ENCODE data around the gene SCN1B.

SCN1B gene

DNA sequence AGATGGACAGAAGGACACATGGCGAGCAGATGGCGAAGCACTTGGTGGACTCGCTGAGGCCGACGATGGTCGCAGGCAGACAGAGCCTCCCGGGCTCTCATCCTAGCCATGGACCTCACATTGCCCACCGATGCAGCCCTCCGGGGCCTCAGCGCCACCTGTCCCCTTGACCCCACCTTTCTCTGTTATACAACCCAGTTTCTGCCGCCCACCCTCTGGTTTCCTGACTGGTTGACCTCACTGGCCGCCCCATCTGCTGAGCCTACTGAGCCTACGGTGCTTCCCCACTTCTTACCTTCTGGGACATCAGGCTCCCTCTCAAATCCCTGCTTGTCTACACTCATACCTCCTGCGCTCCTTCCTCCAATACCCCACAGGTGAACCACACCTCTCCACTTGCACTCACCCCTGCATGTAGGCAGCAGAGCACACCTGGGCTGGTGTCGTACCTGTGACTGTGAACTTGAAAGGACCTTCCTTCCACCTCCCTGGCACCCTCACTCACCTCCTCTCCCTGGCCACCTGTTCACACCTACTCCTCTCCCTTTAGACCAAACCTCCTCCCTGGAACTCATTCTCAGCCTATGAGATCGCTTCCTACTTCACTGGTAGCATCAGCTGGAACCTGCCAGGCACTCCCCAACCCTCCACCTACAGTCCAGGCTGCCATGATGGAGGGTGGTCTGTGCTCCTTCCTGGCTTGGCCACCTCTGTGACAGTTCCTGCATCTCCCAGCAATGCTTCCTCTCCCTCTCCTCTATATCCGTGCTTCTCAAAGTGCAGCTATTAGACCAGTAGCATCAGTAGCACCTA lies 47.3 kb downstream of the SCN1B start:
- DNase-seq = no peak

GRCh38 chr19:35079826-35080225 lies 49.6 kb downstream of the SCN1B start:
- no peak for DNase-seq

DNA sequence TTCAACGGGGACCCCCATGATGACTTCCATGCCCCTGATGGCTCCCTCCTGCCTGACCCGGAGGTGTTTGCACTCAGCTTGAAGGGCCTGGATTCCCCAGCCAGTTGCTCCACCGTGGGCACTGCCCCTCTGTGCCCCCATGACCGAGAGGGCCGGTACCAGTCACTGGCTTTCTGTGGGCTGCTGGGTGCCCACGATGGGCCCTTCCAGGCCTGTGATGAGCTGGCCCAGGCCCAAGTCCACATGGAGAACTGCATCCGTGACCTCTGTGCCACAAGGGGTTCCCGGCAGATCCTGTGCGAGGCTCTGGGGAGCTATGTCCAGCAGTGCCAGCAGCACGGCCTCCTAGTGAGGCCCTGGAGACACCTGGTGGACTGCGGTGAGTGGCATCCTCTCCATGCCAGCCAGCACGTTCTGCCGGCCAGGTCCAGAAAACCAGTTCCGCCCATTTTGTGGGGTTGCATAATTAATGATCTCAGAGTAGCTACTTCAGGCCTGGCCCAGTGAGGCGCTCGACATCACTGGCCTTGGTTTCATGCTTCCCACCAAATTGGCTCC lies 50.4 kb downstream of the SCN1B start:
- DNase-seq = no peak

DNA sequence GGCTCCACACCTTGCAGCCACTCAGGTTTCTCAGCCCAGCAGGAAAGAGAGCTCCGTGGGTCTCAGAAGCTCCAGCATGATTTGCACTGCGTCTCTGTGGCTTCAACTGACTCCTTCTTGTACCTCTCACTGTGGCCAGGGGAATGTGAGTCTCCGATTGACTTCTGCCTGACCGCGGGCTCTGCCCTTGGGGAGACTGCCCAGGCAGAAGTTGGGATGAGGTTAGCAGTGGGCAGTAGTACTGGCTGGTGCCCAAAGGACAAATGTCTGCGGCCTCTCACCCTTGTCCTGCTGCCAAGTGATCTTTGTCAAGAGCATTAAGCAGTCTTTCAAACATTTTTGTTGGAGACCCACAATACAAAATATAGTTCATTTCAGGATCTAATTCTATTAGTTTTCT lies 50.9 kb downstream of the SCN1B start:
- DNase-seq = no peak

DNA sequence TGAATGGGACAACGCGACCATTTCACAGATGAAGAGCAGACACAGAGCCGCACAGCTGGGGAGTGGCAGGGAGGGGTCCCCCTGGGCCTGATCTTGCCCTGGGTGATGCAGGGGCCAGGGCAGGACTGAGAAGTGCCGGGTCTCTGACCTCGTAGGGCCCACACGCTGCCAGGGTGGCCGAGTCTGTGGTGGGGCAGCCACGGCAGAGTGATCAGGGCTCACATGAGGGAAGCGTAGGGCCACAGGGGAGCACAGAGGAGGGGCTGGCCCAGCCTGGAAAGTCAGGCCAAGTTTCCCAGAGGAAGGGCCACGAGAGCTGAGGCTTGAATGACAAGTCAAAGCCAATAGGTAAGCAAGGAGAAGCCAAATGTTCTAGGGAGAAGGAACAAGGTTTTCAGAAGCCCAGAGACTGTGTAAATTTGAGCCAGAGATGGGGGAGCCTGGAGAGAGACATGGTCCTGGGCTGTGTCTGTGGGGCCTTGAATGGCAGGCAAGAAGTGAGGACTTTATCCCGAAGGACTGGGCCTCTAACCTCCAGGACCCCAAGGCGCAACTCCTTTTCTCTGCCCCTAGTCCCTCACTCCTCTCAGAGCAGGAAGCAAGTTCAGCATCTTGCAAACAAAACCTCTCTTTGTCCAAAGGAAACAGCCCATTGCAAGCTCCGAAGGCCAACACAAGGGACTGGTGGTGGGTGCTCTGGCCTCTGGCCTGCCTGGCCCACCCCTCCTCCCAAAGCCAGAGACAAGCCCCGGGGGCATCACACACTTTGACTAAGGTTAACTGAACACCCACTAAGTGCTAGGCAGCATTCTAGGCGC lies 53.6 kb downstream of the SCN1B start:
- DNase-seq = no peak

GRCh38 chr19:35084509-35084762 lies 54.2 kb downstream of the SCN1B start:
- DNase-seq = no peak

DNA sequence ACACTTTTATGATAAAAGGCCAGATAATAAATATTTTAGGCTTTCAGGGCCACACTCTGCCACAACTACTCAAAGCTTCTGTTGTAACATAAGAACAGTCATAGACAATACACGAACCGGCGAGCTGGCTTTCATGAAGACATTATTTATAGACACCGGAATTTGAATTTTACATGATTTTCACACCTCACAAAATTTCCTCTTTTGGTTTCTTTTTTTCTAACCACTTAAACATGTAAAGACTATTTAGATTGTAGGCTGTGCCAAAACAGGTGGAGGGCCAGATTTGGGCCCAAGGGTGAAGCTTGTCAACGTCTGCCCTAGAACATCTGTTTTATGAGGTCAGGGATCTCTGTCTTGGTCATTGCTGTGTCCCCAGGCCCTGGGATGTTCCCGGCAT lies 55.7 kb downstream of the SCN1B start:
- DNase-seq = no peak

DNA sequence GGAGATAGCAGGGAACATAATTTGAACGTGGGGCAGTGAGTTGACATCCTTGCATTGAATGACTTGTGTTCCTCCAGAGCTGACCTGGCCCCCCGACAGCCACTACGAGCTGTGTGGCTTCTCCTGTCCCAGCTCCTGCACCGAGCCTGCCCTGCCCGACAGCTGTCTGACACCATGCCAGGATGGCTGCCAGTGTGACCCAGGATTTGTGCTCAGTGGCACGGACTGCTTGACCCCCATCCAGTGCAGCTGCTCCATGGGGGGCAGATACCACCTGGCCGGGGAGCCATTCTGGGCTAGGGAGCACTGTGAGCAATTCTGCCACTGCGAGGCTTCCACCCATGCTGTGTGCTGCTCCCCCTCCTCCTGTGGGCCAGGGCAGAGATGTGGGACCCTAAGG lies 56.2 kb downstream of the SCN1B start:
- no peak for DNase-seq

- DNase-seq = no peak
Observed at GRCh38 chr19:35087393-35087792, 57.1 kb downstream of the SCN1B start.

- DNase-seq = peak; percentile 16 to 64
Observed at GRCh38 chr19:35088131-35088913, 58.1 kb downstream of the SCN1B start.

DNA sequence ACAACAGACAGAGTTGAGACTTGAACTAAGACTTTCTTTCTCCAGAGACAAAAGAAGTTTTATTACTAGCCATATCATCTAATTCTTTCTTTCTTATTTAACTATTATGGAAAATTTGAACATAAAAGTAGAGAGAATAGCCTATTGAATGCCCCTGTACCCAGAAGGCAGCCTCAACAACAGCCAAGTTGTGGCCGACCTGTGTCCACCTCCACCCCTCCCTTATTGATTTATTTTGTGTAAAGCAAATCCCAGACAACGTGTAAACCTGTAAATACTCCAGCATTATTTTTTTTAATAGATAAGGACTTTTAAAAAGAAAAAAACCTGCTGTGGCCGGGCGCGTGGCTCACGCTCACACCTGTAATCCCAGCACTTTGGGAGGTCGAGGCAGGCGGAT lies 59.3 kb downstream of the SCN1B start:
- DNase-seq = no peak

Data from SW 1271 (cell line).